PC-9 (cell line): ENCODE results near the gene GPATCH2L. TPM values are rescaled to one million over a fixed set of nuclear protein-coding genes. Genes with fewer than 3 reads are reported as not detected.

Experiments used
- BruUV-seq: library from RNA; stranded (reverse); fragments of 400-500 nt; replicated peaks from 2 replicates; lab custom pipeline; 2021; lab: Mats Ljungman, UMichigan
- CTCF ChIA-PET: fragments of 300-600 bp; sonication (Branson Sonifier 250); formaldehyde crosslinking; loops from one replicate; lab custom pipeline; 2022; ENCODE audit warnings: antibody characterized with exemption; lab: Charles Lee
- POLR2A ChIA-PET: fragments of 300-600 bp; sonication (Branson Sonifier 250); formaldehyde crosslinking; loops from one replicate; lab custom pipeline; 2022; ENCODE audit warnings: antibody characterized with exemption; ENCODE audit not compliant: unreplicated experiment; lab: Charles Lee
- DNase-seq, 2 experiments: peaks; one replicate each; pipeline versions ENCODE4 v3.0.0 to v3.0.0-alpha.2; 2015 to 2022; ENCODE audit warnings: mixed read lengths in 1 of 2
- H2AFZ ChIP-seq: fragments of 200-600 bp; sonication (generic); 2 replicates; pipeline ENCODE4 v1.8.1; 2017; ENCODE audit warnings: antibody characterized with exemption
- H3F3A ChIP-seq: fragments of 200-600 bp; sonication (generic); 2 replicates; pipeline ENCODE4 v1.8.1; 2017; ENCODE audit warnings: antibody characterized with exemption, mild to moderate bottlenecking, low read depth; ENCODE audit not compliant: insufficient read depth
- H3K27ac ChIP-seq: fragments of 200-600 bp; sonication (generic); 2 replicates; pipeline ENCODE4 v1.6.1; 2016; ENCODE audit warnings: mixed run types
- H3K27me3 ChIP-seq: fragments of 200-600 bp; sonication (generic); 2 replicates; pipeline ENCODE4 v1.6.1; 2016; ENCODE audit warnings: low read depth, mixed run types; ENCODE audit not compliant: insufficient read depth
- H3K36me3 ChIP-seq: fragments of 200-600 bp; sonication (generic); 2 replicates; pipeline ENCODE4 v1.6.1; 2016; ENCODE audit warnings: low read depth, mixed run types
- H3K4me1 ChIP-seq: fragments of 200-600 bp; sonication (generic); replicated peaks from 2 replicates; pipeline ENCODE4 v1.6.1; 2016; ENCODE audit warnings: mixed run types; ENCODE audit not compliant: insufficient read depth
- H3K4me2 ChIP-seq: fragments of 200-600 bp; sonication (generic); 2 replicates; pipeline ENCODE4 v1.6.1; 2017; ENCODE audit warnings: mixed run types
- H3K4me3 ChIP-seq: fragments of 200-600 bp; sonication (generic); 2 replicates; pipeline ENCODE4 v1.6.1; 2016; ENCODE audit warnings: mixed run types
- H3K79me2 ChIP-seq: fragments of 200-600 bp; sonication (generic); 2 replicates; pipeline ENCODE4 v1.6.1; 2017; ENCODE audit warnings: low read depth, mixed run types
- H3K9me2 ChIP-seq: fragments of 200-600 bp; sonication (generic); 2 replicates; pipeline ENCODE4 v1.8.1; 2017; ENCODE audit warnings: mild to moderate bottlenecking; ENCODE audit not compliant: insufficient read depth
- H3K9me3 ChIP-seq: fragments of 200-600 bp; sonication (generic); 2 replicates; pipeline ENCODE4 v1.8.1; 2016; ENCODE audit warnings: low read depth; ENCODE audit not compliant: insufficient read depth
- H4K20me1 ChIP-seq: fragments of 200-600 bp; sonication (generic); 2 replicates; pipeline ENCODE4 v1.8.1; 2017; ENCODE audit not compliant: insufficient read depth
- EZH2 ChIP-seq: fragments of 200-600 bp; sonication (generic); IDR thresholded peaks from 2 replicates; pipeline ENCODE4 v1.8.0; 2017; ENCODE audit warnings: antibody characterized with exemption, low read depth
- intact Hi-C: fragments of 100-400 bp; cut with micrococcal nuclease; formaldehyde crosslinking; loops from one replicate; pipeline ENCODE4 v1.10.0; 2022; ENCODE audit not compliant: unreplicated experiment
- total RNA-seq: library from RNA; stranded (reverse); gene quantifications from 2 replicates; pipeline ENCODE4 v1.2.3, GENCODE V29; 2021
- TF ChIP-seq, protein P1 (sequence below): fragments of 200-600 bp; sonication (generic); conservative IDR thresholded peaks from 2 replicates; pipeline ENCODE4 v1.6.1; 2017; ENCODE audit warnings: mixed run types, antibody characterized with exemption, mild to moderate bottlenecking, moderate library complexity

Gene GPATCH2L
- total RNA-seq, 1 experiment from 2014 or later = 124 TPM

DNA sequence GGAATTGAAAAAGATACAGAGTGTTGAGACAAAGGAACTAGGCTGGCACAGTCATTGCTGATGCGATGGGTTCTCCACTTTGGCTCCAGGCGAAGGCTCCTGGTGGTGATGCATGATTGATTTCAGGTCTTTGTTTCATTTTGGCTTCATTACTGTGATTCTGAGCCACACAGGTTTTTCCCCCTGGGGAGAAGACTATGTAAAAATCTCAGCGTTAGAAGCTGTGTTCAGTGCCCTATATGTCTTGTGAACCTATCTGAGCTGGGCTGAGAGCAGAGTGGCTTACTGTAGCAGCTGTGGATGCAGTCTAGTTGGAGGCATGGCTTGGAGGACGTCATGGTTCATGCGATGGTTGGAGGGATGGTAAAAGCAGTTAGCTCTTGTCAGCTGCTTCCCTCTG is 54.0 kb downstream of the GPATCH2L start:
- no peak for DNase-seq
- Histone ChIP-seq H3K27ac (no peak overlapping the region), H3K36me3 (0 out of 2 replicates have a peak, but pooled peaks cover 12% of the 10 kb centered on the region), H3K79me2 (no peaks in the 10 kb centered on the region), H2AFZ (no peak overlapping the region), H3K9me2 (no peaks in the 10 kb centered on the region), H3K9me3 (no peaks in the 10 kb centered on the region), H3F3A (peaks cover 6% of the 10 kb centered on the region; the same call in 1 of the 2 replicates), H4K20me1 (peaks cover 7% of the 10 kb centered on the region; the same call in 1 of the 2 replicates), H3K4me1 (peaks cover 22% of the 10 kb centered on the region), H3K4me3 (no peak overlapping the region), H3K4me2 (no peak overlapping the region), H3K27me3 (no peaks in the 10 kb centered on the region)
- TF ChIP-seq EZH2 = no peak
- TF ChIP-seq, protein P1, sequence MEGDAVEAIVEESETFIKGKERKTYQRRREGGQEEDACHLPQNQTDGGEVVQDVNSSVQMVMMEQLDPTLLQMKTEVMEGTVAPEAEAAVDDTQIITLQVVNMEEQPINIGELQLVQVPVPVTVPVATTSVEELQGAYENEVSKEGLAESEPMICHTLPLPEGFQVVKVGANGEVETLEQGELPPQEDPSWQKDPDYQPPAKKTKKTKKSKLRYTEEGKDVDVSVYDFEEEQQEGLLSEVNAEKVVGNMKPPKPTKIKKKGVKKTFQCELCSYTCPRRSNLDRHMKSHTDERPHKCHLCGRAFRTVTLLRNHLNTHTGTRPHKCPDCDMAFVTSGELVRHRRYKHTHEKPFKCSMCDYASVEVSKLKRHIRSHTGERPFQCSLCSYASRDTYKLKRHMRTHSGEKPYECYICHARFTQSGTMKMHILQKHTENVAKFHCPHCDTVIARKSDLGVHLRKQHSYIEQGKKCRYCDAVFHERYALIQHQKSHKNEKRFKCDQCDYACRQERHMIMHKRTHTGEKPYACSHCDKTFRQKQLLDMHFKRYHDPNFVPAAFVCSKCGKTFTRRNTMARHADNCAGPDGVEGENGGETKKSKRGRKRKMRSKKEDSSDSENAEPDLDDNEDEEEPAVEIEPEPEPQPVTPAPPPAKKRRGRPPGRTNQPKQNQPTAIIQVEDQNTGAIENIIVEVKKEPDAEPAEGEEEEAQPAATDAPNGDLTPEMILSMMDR = no peak
- ChIA-PET POLR2A (no interaction called here), CTCF (no interaction called here)
- BruUV-seq = no TSS peak
- intact Hi-C loops = loop anchor here (10.0 kb wide), 2 partner anchors 439 to 631 kb away; partner anchors contain the start of gene FLVCR2

DNA sequence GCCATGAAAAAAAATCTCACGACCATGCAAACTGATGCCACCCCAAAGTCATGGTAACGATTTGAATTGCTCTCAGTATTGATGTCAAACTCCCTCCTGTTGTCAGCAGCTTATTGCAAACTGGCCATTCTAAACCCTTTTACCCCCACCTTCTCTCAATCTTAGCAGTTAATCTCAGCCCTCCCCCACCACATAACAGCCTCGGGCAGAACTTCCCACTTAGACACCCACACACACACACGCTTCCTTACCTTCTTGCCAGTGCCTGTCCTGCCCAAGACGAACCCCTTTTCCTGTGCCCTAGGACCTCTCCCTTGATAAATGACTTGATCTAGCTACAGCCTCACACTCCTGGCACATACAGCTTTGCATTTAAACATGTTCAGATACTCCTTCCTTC is 56.6 kb downstream of the GPATCH2L start:
- Histone ChIP-seq H3K79me2 (no peaks in the 10 kb centered on the region), H3K4me1 (peaks cover 10% of the 10 kb centered on the region), H3F3A (peaks cover under 1% of the 10 kb centered on the region; the same call in 1 of the 2 replicates), H3K9me2 (no peaks in the 10 kb centered on the region), H3K36me3 (no peaks in the 10 kb centered on the region), H3K27me3 (no peaks in the 10 kb centered on the region), H3K9me3 (no peaks in the 10 kb centered on the region), H3K4me3 (no peak overlapping the region), H4K20me1 (no peaks in the 10 kb centered on the region), H3K4me2 (no peak overlapping the region), H2AFZ (no peak overlapping the region), H3K27ac (no peak overlapping the region)
- intact Hi-C loops = loop anchor here (10.0 kb wide), 2 partner anchors 436 to 634 kb away; partner anchors contain the start of gene FLVCR2
- no TSS peak for BruUV-seq
- ChIA-PET POLR2A (no interaction called here), CTCF (no interaction called here)
- DNase-seq = no peak
- no peak for TF ChIP-seq EZH2
- TF ChIP-seq, protein P1 = no peak

DNA sequence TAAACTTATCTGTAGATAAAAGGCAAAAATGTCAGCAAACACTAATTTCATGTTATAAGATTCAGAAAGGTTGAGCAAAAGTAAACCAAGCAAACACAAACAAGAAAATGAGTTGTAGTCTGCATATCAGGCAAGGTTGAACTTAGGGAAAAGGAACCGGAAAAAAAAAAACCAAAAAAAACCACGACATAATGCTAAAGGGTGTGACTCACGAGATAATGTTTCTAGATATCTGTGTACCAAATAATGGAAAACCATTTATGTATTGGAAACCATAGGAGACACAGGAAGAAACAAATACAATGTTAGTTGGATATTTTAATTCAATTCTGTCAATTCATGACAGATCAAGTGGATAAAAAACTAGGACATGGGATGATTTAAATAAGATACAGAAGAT is 60.5 kb downstream of the GPATCH2L start:
- no peak overlapping the region for H3K27ac ChIP-seq
- CTCF ChIA-PET = no interaction called here
- no peaks in the 10 kb centered on the region for H3K27me3 ChIP-seq
- DNase-seq = no peak
- BruUV-seq = no TSS peak
- no peak overlapping the region for H3K4me3 ChIP-seq
- H3K4me2 ChIP-seq = no peak overlapping the region
- H3K79me2 ChIP-seq = no peaks in the 10 kb centered on the region
- intact Hi-C loops = no loop called here
- no peaks in the 10 kb centered on the region for H3K4me1 ChIP-seq
- no peaks in the 10 kb centered on the region for H4K20me1 ChIP-seq
- H2AFZ ChIP-seq = no peak overlapping the region
- no peaks in the 10 kb centered on the region for H3K9me2 ChIP-seq
- no peaks in the 10 kb centered on the region for H3F3A ChIP-seq
- no peaks in the 10 kb centered on the region for H3K9me3 ChIP-seq
- no peaks in the 10 kb centered on the region for H3K36me3 ChIP-seq
- POLR2A ChIA-PET = no interaction called here
- TF ChIP-seq, protein P1 = no peak
- no peak for TF ChIP-seq EZH2
